Activated naive CD8-positive, alpha-beta T cell treated with anti-CD3 and anti-CD28 coated beads, Interleukin-2, amount 10 ng/mL, durations not matched to agents 7 days and 5 days (primary cell): ENCODE measurements around the gene RPL21. TPM values are rescaled to one million over a fixed set of nuclear protein-coding genes. Genes with fewer than 3 reads are reported as not detected.
"Not testable (repeated sequence)": the region's sequence is repeated elsewhere in the genome, so short reads cannot be mapped to it uniquely, and the experiment has no call there.

ENCODE experiments used
- ATAC-seq: fragments of 150-1000 bp; cut with Tn5 transposase; one replicate; pipeline ENCODE4 v1.10.0; 2021; ENCODE audit warnings: low read depth, moderate library complexity
- POLR2A ChIA-PET: fragments of 350-600 bp; sonication (Branson Sonifier 250); formaldehyde crosslinking; loops from one replicate; lab custom pipeline; 2021; ENCODE audit warnings: antibody characterized with exemption; lab: Charles Lee
- DNase-seq: peaks from one replicate; pipeline ENCODE4 v3.0.0; 2021
- H3K27ac Mint-ChIP-seq: one replicate; pipeline ENCODE4 v1.8.0; 2022; ENCODE audit warnings: mild to moderate bottlenecking, mixed read lengths
- H3K27me3 Mint-ChIP-seq: one replicate; pipeline ENCODE4 v1.8.0; 2022; ENCODE audit warnings: mild to moderate bottlenecking, moderate library complexity, mixed read lengths
- H3K36me3 Mint-ChIP-seq: one replicate; pipeline ENCODE4 v1.8.0; 2021; ENCODE audit warnings: mild to moderate bottlenecking, mixed read lengths
- H3K4me1 Mint-ChIP-seq: one replicate; pipeline ENCODE4 v1.8.0; 2021; ENCODE audit warnings: mixed read lengths
- H3K4me3 Mint-ChIP-seq: one replicate; pipeline ENCODE4 v1.8.0; 2022; ENCODE audit warnings: mild to moderate bottlenecking, moderate library complexity, mixed read lengths
- H3K9me3 Mint-ChIP-seq: one replicate; pipeline ENCODE4 v1.8.0; 2021; ENCODE audit warnings: mixed read lengths
- total RNA-seq, 2 experiments: library from RNA; stranded (reverse); gene quantifications; one replicate each; pipeline ENCODE4 v1.2.3, GENCODE V29; 2021

RPL21 gene
- total RNA-seq, result 1,000 to 10,000 TPM; 1,116 to 1,143 TPM

DNA sequence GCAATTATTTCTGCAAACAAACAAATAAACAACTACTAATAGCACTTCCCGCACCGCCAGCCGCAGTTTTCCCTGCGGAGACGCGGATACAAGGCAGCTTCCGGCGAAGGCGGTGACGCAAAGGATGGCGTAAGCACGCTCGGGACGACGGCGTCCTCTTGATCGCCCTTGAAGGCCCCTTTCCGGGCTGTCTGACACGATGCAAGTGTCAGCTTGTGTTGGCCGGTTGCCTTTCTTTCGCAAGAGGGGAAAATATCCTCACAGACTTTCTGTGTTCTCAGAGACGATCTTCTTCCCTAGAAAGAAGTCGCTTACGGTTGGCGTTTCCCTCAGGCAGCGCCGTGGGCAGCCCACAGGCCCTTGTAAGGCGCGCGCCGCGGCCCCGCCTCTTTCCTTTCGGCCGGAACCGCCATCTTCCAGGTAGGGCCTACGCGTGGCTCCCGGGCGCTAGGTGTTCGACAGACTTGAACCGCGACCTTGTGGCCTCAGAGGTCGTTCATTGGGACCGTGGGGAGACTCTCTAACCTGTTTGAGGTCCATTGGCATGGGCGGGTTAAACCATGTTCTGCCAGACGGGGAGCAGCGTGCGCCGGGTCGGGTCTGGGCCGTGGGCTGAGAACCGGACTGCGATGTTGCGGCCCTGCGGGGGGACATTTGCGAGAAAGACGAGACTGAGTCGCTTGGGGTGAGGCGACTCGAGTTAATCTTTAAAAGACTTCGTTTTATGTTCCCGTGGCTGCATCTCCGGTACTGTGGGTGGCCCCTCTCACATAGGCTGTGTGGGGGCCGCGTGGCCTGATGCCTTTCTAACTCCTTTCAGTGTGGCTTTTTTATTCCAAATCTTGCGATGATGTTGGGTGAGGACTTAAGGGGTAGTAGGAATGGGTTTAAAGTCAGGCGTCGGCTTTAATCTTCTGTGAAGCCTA lies at the start of gene RPL21:
Gene RPL21, plus strand, starts transcription at position 393 of the 926 bp plus-strand sequence. CDS start 2,219 bp downstream, outside the sequence.
- H3K9me3 Mint-ChIP-seq, result no peaks in the 10 kb centered on the region
- ATAC-seq (peak; percentile 93), DNase-seq (peak; percentile 91)
- peak within 1 kb of the TSS; percentile 87 for H3K4me3 Mint-ChIP-seq
- no peaks in the 10 kb centered on the region for H3K27me3 Mint-ChIP-seq
- H3K27ac Mint-ChIP-seq, result peak within 1 kb of the TSS; percentile 98
- peaks cover 17% of the 10 kb centered on the region for H3K36me3 Mint-ChIP-seq
- H3K4me1 Mint-ChIP-seq, result peaks cover 35% of the 10 kb centered on the region
- POLR2A ChIA-PET, result interaction anchor here (0.7 to 1.0 kb wide), 6 partner anchors 11 to 206 kb away, joined by 3 to 8 read pairs (median 4); partner anchors contain the start of gene RASL11A

DNA sequence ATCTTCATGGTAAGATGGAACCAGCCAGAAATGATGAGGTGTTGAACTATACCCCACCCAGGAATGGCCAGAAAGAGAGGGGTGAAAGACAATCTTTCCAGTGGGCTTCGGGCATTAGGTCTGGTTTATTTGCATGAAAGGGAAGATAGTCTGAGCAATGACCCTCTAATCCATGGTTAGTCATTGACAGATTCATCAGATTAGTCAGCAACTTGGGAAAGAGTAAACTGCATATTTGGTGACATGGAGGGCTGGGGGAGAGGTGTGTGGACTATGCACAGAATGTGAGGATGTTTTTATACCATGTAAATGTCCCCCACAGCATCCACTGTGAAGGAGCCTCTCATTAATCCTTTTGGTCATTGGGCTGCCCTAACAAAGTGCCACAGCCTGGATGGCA lies 49.7 kb upstream of the RPL21 start:
- no peak overlapping the region for H3K4me3 Mint-ChIP-seq
- ATAC-seq (no peak), DNase-seq (no peak)
- POLR2A ChIA-PET, result no interaction called here
- no peak overlapping the region for H3K27ac Mint-ChIP-seq
- H3K9me3 Mint-ChIP-seq, result peaks cover 3% of the 10 kb centered on the region
- H3K27me3 Mint-ChIP-seq, result no peaks in the 10 kb centered on the region
- H3K36me3 Mint-ChIP-seq, result no peaks in the 10 kb centered on the region
- no peaks in the 10 kb centered on the region for H3K4me1 Mint-ChIP-seq

DNA sequence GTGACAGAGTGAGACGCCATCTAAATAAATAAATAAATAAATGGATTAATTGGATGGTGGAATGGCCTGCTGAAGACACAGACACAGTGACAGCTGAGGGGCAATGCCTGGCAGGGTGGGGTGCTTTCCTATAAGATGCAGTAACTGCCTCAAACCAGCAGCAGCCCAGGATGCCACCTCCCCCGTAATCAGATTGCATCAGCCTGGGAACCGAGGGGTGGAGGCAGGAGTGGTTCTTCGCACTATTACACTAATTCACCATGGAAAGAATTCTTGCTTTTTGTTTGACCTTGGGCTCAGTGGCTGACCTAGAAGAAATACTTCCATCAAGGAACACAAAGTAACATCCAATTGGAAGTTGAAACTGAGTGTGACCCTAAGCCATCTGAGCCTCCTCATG lies 48.2 kb upstream of the RPL21 start:
- Mint-ChIP-seq H3K4me3 (no peak overlapping the region), H3K36me3 (peaks cover 2% of the 10 kb centered on the region), H3K27ac (no peak overlapping the region), H3K27me3 (no peaks in the 10 kb centered on the region), H3K4me1 (no peaks in the 10 kb centered on the region), H3K9me3 (no peaks in the 10 kb centered on the region)
- POLR2A ChIA-PET, result interaction anchor here (0.6 kb wide), 1 partner anchor 193 kb away, joined by 3 read pairs; no protein-coding TSS in a partner anchor
- ATAC-seq (no peak), DNase-seq (no peak)

DNA sequence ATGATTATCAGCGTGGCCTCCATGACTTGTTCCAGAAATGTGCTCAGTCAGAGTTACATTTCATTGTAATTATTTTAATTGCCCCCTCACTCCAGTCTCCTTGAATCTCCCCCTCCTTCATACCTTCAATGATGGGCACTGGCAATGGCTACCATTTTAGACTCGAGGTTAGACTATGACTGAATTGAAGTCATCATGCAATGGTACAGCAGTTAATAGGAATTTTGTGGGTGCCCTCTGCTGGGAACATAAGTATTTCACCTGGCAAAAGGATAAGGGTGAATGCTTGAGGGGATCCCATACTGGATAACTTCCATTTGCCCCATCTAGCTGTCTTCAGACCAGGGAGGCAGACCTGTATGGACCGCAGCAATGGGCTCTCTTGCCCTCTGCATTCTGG lies 47.5 kb upstream of the RPL21 start:
- Mint-ChIP-seq H3K9me3 (no peaks in the 10 kb centered on the region), H3K4me3 (no peak overlapping the region), H3K27me3 (peaks cover 3% of the 10 kb centered on the region), H3K27ac (no peak overlapping the region), H3K36me3 (peaks cover 2% of the 10 kb centered on the region), H3K4me1 (no peaks in the 10 kb centered on the region)
- POLR2A ChIA-PET, result interaction anchor here (0.6 kb wide), 1 partner anchor 989 kb away, joined by 3 read pairs; no protein-coding TSS in a partner anchor
- ATAC-seq (no peak), DNase-seq (no peak)

DNA sequence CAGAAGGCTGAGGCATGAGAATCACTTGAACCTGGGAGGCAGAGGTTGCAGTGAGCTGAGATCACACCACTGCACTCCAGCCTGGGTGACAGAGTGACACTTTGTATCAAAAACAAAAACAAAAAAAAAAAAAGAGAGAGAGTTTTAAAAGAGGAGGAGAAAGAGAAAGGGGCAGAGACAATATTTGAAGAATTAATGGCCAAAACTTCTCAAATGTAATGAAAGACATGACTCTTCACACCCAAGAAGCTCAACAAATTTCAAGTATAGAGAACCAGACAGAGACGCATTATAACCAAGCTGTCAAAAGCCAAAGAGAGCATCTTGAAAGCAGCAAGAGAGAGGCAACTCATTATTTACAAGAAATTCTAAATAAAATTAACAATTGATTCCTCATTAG lies 42.8 kb upstream of the RPL21 start:
- no peak for ATAC-seq
- H3K27me3 Mint-ChIP-seq, result peaks cover 3% of the 10 kb centered on the region
- H3K4me1 Mint-ChIP-seq, result peaks cover 8% of the 10 kb centered on the region
- H3K36me3 Mint-ChIP-seq, result peaks cover 2% of the 10 kb centered on the region
- H3K4me3 Mint-ChIP-seq, result no peak overlapping the region
- no peak for DNase-seq
- POLR2A ChIA-PET, result no interaction called here
- H3K27ac Mint-ChIP-seq, result no peak overlapping the region
- peaks cover 2% of the 10 kb centered on the region for H3K9me3 Mint-ChIP-seq

DNA sequence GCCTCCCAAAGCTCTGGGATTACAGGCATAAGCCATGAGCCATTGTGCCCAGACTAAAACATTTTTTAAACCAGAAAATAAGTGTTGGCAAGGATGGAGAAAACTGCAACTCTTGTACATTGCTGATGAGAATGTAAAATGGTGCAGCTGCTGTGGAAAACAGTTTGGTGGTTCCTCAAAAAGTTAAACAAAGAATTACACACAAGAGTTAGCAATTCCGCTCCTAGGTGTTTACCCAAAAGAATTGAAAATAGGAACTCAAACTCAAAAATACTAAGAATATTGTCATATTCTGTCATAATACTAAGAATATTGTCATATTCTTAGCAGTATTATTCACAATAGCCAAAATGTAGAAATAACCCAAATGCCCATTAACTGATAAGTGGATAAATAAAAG lies 40.1 kb upstream of the RPL21 start:
- peaks cover 2% of the 10 kb centered on the region for H3K36me3 Mint-ChIP-seq
- DNase-seq (no peak), ATAC-seq (no peak)
- H3K4me1 Mint-ChIP-seq, result peaks cover 8% of the 10 kb centered on the region
- peaks cover 3% of the 10 kb centered on the region for H3K27me3 Mint-ChIP-seq
- H3K9me3 Mint-ChIP-seq, result peaks cover 2% of the 10 kb centered on the region
- H3K4me3 Mint-ChIP-seq, result no peak overlapping the region
- no peak overlapping the region for H3K27ac Mint-ChIP-seq
- POLR2A ChIA-PET, result no interaction called here

DNA sequence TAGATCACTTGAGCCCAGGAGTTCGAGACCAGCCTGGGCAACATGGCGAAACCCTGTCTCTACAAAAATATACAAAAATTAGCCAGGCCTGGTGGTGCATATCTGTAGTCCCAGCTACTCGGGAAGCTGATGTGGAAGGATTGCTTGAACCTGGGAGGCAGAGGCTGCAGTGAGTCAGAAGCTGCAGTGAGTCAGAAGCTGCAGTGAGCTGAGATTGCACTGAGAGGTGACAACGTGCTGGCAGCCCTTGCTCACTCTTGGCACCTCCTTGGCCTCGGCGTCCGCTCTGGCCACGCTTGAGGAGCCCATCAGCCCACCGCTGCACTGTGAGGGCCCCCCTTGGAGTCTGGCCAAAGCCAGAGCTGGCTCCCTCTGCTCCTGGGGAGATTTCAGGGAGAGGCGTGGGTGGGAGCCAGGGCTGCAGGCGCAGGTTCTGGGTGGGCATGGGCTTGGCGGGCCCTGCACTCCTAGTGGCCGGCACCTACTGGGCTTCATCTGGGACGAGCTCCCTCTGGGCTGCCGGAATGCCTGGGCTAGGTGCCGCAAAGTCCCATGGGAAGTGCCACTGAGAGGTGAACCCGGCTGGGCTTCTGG lies 39.5 kb upstream of the RPL21 start:
- peaks cover 8% of the 10 kb centered on the region for H3K4me1 Mint-ChIP-seq
- no peak overlapping the region for H3K27ac Mint-ChIP-seq
- peaks cover 2% of the 10 kb centered on the region for H3K9me3 Mint-ChIP-seq
- H3K4me3 Mint-ChIP-seq, result no peak overlapping the region
- DNase-seq (no peak), ATAC-seq (no peak)
- POLR2A ChIA-PET, result interaction anchor here (0.6 kb wide), 1 partner anchor 777 kb away, joined by 3 read pairs; no protein-coding TSS in a partner anchor
- peaks cover 2% of the 10 kb centered on the region for H3K36me3 Mint-ChIP-seq
- H3K27me3 Mint-ChIP-seq, result peaks cover 3% of the 10 kb centered on the region

DNA sequence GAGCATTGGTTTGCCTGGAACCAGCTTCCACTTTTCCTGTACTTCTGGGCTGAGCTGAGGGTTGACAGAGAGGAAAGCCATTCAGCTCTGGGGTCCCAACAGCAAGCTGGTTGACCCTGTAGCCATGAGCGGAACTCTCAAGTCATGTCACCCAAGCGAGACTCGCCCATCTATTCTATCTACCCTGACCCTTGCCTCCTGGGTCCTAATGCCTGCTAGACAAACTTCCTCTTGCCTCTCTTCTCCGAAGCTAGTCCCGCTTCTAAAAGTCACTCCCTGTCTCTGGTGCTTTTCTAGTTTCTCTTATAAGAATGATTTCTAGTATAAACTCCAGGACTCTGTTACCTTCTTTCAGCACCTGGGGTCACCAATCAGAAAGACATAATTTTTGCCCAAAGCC lies 38.0 kb upstream of the RPL21 start:
- ATAC-seq, H3K9me3 Mint-ChIP-seq, H3K36me3 Mint-ChIP-seq, H3K27ac Mint-ChIP-seq, H3K4me3 Mint-ChIP-seq, H3K27me3 Mint-ChIP-seq, DNase-seq, POLR2A ChIA-PET, H3K4me1 Mint-ChIP-seq: not testable (repeated sequence)

DNA sequence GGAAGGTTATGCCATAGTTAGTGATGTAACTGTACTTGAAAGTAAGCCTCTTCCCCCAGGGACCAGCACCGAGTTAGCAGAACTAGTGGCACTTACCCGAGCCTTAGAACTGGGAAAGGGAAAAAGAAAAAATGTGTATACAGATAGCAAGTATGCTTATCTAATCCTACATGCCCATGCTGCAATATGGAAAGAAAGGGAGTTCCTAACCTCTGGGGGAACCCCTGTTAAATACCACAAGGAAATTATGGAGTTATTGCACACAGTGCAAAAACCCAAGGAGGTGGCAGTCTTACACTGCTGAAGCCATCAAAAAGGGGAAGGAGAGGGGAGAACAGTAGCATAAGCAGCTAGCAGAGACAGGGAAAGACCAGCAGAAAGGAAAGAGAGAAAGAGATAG lies 33.6 kb upstream of the RPL21 start:
- H3K4me1 Mint-ChIP-seq, POLR2A ChIA-PET, H3K9me3 Mint-ChIP-seq, H3K4me3 Mint-ChIP-seq, H3K27ac Mint-ChIP-seq, H3K27me3 Mint-ChIP-seq, ATAC-seq, H3K36me3 Mint-ChIP-seq, DNase-seq: not testable (repeated sequence)

DNA sequence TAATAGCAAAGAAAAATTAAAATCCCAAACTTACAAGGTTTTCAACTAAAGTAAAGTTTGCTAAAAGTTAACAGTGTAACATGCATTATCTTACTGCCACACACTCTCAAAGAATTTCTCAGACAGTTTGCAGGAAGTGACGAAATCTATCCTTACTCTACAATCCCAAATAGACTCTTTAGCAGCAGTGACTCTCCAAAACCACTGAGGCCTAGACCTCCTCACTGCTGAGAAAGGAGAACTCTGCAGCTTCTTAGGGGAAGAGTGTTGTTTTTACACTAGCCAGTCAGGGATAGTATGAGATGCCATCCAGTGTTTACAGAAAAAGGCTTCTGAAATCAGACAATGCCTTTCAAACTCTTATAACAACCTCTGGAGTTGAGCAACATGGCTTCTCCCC lies 32.5 kb upstream of the RPL21 start:
- H3K27me3 Mint-ChIP-seq, POLR2A ChIA-PET, H3K27ac Mint-ChIP-seq, H3K4me1 Mint-ChIP-seq, H3K9me3 Mint-ChIP-seq, H3K36me3 Mint-ChIP-seq, H3K4me3 Mint-ChIP-seq, ATAC-seq, DNase-seq: not testable (repeated sequence)

DNA sequence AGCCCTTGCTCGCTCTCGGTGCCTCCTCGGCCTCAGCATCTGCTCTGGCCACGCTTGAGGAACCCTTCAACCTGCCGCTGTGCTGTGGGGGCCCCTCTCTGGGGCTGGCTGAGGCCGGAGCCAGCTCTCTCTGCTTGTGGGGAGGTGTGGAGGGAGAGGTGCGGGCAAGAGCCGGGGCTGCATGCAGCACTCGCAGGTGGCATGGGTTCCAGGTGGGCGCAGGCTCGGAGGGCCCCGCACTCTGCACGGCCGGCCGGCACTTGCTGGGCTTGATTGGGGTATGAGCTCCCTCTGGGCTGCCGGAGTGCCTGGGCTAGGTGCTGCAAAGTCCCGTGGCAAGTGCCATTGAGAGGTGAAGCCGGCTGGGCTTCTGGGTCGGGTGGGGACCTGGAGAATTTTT lies 31.7 kb upstream of the RPL21 start:
- Mint-ChIP-seq H3K36me3 (no peaks in the 10 kb centered on the region), H3K4me3 (no peak overlapping the region), H3K9me3 (peaks cover 3% of the 10 kb centered on the region), H3K27ac (no peak overlapping the region), H3K4me1 (no peaks in the 10 kb centered on the region), H3K27me3 (peaks cover 4% of the 10 kb centered on the region)
- POLR2A ChIA-PET, result no interaction called here
- DNase-seq (no peak), ATAC-seq (no peak)

DNA sequence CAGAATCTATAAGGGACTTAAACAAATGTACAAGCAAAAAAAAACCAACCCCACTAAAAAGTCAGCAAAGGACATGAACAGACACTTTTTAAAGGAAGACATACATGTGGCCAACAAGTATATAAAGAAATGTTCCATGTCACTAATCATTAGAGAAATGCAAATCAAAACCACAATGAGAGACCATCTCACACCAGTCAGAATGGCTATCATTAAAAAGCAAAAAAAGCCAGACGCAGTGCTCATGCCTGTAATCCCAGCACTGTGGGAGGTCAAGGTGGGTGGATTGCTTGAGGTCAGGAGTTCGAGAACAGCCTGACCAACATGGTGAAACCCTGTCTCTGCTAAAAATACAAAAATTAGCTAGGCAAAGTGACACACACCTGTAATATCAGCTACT lies 29.3 kb upstream of the RPL21 start:
- H3K4me3 Mint-ChIP-seq, ATAC-seq, H3K27me3 Mint-ChIP-seq, H3K4me1 Mint-ChIP-seq, H3K36me3 Mint-ChIP-seq, H3K27ac Mint-ChIP-seq, POLR2A ChIA-PET, H3K9me3 Mint-ChIP-seq, DNase-seq: not testable (repeated sequence)

DNA sequence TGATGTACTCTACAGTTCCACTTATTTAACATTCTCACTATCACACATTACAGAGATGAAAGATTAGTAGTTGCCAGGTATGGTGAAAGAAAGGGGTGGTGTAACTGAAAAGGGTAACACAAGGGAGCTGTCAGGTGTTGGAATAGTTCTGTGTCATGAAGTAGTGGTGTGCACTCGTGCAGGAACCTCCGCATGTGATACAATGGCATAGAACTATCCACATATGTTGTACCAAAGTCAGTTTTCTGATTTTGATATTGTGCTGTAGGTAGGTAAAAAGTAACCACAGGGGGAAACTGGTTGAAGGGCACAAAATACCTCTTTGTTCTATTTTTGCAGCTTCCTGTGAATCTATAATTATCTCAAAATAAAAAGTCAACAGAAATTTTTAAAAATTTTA lies 24.4 kb upstream of the RPL21 start:
- ATAC-seq (no peak), DNase-seq (no peak)
- H3K4me1 Mint-ChIP-seq, result peaks cover 4% of the 10 kb centered on the region
- peaks cover 3% of the 10 kb centered on the region for H3K36me3 Mint-ChIP-seq
- peaks cover 1% of the 10 kb centered on the region for H3K9me3 Mint-ChIP-seq
- H3K4me3 Mint-ChIP-seq, result no peak overlapping the region
- POLR2A ChIA-PET, result no interaction called here
- H3K27ac Mint-ChIP-seq, result no peak overlapping the region
- peaks cover 2% of the 10 kb centered on the region for H3K27me3 Mint-ChIP-seq

DNA sequence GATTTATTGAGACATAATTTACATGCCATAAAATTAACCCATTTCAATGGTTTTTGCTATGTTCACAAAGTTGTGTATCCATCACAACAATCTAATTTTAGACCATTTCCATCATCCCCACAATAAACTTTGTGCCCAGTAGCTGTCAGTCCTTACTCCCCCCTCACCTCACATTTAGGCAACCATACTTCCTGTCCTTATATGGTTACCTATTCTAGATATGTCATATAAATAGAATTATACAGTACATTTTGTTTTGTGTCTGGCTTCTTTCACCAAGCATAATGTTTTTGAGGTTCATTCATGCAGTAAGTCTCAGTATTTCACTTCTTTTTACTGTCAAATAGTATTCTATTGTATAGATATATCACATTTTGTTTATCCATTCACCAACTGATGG lies 23.2 kb upstream of the RPL21 start:
- Mint-ChIP-seq H3K4me3 (no peak overlapping the region), H3K9me3 (peaks cover 3% of the 10 kb centered on the region), H3K27ac (no peak overlapping the region), H3K4me1 (peaks cover 4% of the 10 kb centered on the region), H3K36me3 (peaks cover 10% of the 10 kb centered on the region), H3K27me3 (no peaks in the 10 kb centered on the region)
- ATAC-seq, result no peak
- POLR2A ChIA-PET, result no interaction called here
- DNase-seq, result no peak
